ENCODE measurements around the gene PLEKHG4B.
"Not testable (repeated sequence)": the region's sequence is repeated elsewhere in the genome, so short reads cannot be mapped to it uniquely, and the experiment has no call there.

The PLEKHG4B gene, protein sequence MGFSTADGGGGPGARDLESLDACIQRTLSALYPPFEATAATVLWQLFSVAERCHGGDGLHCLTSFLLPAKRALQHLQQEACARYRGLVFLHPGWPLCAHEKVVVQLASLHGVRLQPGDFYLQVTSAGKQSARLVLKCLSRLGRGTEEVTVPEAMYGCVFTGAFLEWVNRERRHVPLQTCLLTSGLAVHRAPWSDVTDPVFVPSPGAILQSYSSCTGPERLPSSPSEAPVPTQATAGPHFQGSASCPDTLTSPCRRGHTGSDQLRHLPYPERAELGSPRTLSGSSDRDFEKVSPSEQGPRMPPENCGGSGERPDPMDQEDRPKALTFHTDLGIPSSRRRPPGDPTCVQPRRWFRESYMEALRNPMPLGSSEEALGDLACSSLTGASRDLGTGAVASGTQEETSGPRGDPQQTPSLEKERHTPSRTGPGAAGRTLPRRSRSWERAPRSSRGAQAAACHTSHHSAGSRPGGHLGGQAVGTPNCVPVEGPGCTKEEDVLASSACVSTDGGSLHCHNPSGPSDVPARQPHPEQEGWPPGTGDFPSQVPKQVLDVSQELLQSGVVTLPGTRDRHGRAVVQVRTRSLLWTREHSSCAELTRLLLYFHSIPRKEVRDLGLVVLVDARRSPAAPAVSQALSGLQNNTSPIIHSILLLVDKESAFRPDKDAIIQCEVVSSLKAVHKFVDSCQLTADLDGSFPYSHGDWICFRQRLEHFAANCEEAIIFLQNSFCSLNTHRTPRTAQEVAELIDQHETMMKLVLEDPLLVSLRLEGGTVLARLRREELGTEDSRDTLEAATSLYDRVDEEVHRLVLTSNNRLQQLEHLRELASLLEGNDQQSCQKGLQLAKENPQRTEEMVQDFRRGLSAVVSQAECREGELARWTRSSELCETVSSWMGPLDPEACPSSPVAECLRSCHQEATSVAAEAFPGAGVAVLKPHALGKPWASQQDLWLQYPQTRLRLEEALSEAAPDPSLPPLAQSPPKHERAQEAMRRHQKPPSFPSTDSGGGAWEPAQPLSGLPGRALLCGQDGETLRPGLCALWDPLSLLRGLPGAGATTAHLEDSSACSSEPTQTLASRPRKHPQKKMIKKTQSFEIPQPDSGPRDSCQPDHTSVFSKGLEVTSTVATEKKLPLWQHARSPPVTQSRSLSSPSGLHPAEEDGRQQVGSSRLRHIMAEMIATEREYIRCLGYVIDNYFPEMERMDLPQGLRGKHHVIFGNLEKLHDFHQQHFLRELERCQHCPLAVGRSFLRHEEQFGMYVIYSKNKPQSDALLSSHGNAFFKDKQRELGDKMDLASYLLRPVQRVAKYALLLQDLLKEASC (N-terminal part only)

DNA sequence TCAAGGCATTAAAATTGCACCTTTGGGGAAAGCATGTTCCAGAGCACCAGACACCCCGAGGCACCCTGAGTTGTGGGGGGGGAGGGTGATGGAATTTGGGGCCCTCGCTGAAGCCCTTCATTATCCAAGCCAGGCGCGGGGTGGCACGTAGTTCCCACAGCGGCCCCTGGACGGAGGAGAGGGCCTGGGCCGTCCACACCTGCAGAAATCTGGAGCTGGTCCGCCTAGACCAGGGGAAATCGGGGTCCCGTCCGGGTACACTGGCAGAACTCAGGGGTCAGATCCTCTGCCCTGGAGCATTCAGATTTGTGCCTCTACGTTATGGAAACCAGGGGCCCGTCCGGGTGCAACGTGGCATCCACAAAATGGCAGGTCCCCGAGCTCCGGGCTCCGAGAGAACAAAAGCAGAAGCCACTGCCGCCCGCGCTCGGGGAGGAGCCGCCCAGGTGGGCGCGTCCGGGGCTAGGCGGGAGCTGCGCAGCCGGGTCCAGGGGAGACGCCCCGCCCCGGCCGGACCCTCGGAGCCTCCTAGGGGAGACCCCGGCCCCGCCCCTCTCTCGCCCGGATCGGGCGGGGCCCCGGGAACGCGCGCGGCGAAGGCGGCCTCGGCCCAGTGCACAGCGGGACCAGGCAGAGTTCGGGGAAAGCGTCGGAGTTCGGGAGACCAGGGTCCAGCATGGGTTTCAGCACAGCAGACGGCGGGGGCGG lies at the start of gene PLEKHG4B:
TSS of gene PLEKHG4B (plus strand) at position 613 of the 708 bp plus-strand sequence. CDS start at position 677, 64 bp downstream.
- Mint-ChIP-seq H3K27me3 (ENCODE audit: low read depth) (peaks cover 46% of the 10 kb centered on the region), H3K27ac (no peak within 1 kb of the TSS), H3K9me3 (no peaks in the 10 kb centered on the region), H3K4me3 (peak within 1 kb of the TSS; percentile 19), H3K4me1 (ENCODE audit: low read depth) (no peaks in the 10 kb centered on the region), H3K36me3 (ENCODE audit: low read depth) (no peaks in the 10 kb centered on the region)
- no peak for DNase-seq (ENCODE audit: low spot score)

DNA sequence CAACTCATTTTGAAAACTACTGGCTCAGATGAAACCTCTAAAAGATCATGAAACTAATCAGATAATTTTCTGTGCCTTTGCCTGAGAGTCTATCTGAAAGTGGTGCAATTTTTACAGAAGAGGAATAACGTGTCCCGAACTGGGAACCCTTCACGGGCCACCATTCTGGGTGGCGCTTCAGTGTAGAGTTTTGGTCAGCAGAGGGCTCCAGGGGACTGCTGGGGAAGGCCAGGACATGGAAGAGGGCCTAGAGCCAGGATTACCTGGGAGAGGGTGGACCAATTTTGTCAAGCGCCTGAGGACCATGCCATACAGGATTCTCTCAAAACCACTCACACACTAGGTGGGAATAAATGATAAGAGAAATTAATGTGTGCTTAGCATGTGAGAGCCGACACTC lies 49.7 kb upstream of the PLEKHG4B start:
- Mint-ChIP-seq H3K4me3 (no peak overlapping the region), H3K27me3 (ENCODE audit: low read depth) (peaks cover 2% of the 10 kb centered on the region), H3K36me3 (ENCODE audit: low read depth) (no peaks in the 10 kb centered on the region), H3K27ac (no peak overlapping the region), H3K9me3 (no peaks in the 10 kb centered on the region), H3K4me1 (ENCODE audit: low read depth) (no peaks in the 10 kb centered on the region)
- DNase-seq (ENCODE audit: low spot score), result no peak

DNA sequence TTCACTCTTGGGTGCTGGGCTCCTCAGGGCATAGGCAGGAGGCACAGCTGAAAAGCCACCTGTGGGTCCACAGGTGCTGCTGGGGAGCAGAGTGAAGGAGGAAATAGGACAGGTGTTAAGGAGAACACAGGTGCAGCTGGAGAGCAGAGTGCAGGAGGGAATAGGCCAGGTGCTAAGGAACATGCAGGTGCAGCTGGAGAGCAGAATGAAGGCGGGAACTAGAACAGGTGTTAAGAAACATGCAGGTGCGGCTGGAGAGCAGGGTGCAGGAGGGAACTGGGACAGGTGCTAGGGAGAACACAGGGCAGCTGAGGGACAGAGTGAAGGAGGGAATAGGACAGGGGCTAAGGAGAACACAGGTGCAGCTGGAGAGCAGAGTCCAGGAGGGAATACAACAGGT lies 43.8 kb upstream of the PLEKHG4B start:
- Mint-ChIP-seq H3K4me1 (ENCODE audit: low read depth) (no peaks in the 10 kb centered on the region), H3K4me3 (no peak overlapping the region), H3K27me3 (ENCODE audit: low read depth) (peaks cover 13% of the 10 kb centered on the region), H3K9me3 (no peaks in the 10 kb centered on the region), H3K27ac (no peak overlapping the region), H3K36me3 (ENCODE audit: low read depth) (no peaks in the 10 kb centered on the region)
- DNase-seq (ENCODE audit: low spot score), result no peak

DNA sequence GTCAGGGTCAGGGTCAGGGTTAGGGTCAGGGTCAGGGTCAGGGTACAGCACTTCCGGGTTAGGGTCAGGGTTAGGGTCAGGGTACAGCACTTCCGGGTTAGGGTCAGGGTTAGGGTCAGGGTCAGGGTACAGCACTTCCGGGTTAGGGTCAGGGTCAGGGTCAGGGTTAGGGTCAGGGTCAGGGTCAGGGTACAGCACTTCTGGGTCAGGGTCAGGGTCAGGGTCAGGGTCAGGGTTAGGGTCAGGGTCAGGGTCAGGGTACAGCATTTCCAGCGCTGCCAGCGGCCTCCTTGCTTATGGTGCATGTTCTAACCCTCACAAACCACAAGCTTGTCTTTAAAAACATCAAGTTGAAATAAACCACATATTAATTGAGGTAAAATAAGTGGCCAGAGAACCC lies 42.4 kb upstream of the PLEKHG4B start:
- H3K9me3 Mint-ChIP-seq; H3K27ac Mint-ChIP-seq; H3K4me3 Mint-ChIP-seq; H3K36me3 Mint-ChIP-seq (ENCODE audit: low read depth); H3K4me1 Mint-ChIP-seq (ENCODE audit: low read depth); DNase-seq (ENCODE audit: low spot score): not testable (repeated sequence)
- H3K27me3 Mint-ChIP-seq (ENCODE audit: low read depth), result peaks cover 21% of the 10 kb centered on the region

DNA sequence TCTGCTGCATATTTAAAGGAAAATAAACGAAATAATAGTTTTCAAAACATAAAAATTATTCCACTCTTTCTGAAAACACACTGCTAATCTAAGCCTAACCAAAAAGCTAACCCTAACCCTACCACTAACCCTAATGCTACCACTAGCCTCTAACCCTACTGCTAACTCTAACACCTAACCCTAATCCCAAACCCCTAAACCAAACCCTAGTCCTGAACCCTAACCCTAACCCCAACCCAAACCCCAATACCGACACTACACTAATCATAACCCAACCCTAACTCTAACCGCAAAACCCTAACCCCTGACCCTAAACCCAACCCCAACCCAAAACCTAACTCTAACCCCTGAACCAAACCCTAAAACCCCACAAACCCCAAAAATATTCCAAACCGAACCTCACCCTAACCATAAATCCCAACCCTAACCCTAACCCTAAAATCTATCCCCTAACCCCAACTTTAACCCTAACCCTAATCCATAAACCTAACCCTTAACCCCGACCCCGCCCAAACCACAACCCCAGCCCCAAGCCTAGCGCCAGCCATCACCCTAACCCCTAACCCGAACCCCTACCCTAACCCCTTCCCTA lies 41.9 kb upstream of the PLEKHG4B start:
- no peaks in the 10 kb centered on the region for H3K36me3 Mint-ChIP-seq (ENCODE audit: low read depth)
- H3K9me3 Mint-ChIP-seq, result no peaks in the 10 kb centered on the region
- H3K27ac Mint-ChIP-seq, result no peak overlapping the region
- peaks cover 25% of the 10 kb centered on the region for H3K27me3 Mint-ChIP-seq (ENCODE audit: low read depth)
- DNase-seq (ENCODE audit: low spot score), result no peak
- H3K4me3 Mint-ChIP-seq, result no peak overlapping the region
- H3K4me1 Mint-ChIP-seq (ENCODE audit: low read depth), result no peaks in the 10 kb centered on the region

DNA sequence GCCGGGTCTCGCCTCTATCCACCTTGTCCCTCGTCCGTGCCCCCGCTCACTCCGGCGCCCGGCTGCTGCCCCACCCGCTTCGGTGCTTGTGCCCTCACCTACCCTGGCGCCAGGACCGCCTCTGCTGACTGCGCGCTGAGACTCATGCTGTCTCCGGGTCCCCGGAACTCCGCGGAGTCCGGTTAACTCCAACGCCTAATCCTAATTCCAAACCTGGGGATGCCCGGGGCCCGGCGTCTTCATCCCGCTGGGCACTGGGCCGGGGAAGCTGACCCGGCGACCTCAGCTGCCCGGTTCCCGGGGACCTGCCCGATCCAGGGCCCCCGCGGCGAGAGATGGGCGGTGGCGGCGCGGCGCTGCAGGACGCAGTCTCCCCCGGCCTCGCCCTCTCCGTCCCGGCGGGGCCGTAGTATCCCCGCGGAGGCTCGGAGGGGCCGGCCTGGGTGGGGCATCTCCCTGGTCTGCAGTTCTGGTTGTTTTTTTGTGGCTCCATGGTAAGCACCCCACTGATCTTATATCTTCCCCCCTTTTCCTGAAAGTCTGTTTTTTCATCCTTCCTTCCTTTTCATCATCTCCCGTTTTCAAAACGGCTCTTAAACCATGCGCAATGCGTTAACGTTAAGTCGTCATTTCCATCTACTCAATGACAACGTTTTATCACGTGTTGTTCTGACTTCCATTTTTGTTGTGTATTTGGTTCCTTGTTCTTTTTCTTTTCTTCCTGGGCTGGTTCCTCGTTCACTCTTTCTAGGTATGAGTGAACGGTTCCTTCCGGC lies 41.1 kb upstream of the PLEKHG4B start:
- peaks cover 32% of the 10 kb centered on the region for H3K27me3 Mint-ChIP-seq (ENCODE audit: low read depth)
- H3K4me3 Mint-ChIP-seq, result no peak overlapping the region
- H3K27ac Mint-ChIP-seq, result no peak overlapping the region
- no peak for DNase-seq (ENCODE audit: low spot score)
- H3K36me3 Mint-ChIP-seq (ENCODE audit: low read depth), result no peaks in the 10 kb centered on the region
- no peaks in the 10 kb centered on the region for H3K4me1 Mint-ChIP-seq (ENCODE audit: low read depth)
- no peaks in the 10 kb centered on the region for H3K9me3 Mint-ChIP-seq

DNA sequence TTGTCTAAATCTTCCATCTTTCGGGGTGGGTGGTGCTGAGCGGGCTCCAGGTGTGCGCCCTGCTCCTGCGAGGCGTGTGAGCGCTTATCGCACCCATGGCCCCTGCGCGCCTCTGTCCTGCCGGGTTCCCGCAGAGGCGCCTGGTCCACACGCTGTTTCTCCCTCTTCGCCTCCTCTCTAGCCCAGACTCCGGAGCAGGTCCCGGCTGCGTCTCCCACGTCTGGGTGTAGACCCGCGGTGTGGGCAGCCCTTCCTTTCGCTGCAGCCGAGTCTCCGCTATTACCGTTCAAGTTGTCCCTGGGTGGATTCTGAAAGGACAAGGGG lies 40.5 kb upstream of the PLEKHG4B start:
- Mint-ChIP-seq H3K36me3 (ENCODE audit: low read depth) (no peaks in the 10 kb centered on the region), H3K4me3 (no peak overlapping the region), H3K9me3 (no peaks in the 10 kb centered on the region), H3K4me1 (ENCODE audit: low read depth) (no peaks in the 10 kb centered on the region), H3K27me3 (ENCODE audit: low read depth) (peaks cover 31% of the 10 kb centered on the region), H3K27ac (no peak overlapping the region)
- DNase-seq (ENCODE audit: low spot score), result no peak

DNA sequence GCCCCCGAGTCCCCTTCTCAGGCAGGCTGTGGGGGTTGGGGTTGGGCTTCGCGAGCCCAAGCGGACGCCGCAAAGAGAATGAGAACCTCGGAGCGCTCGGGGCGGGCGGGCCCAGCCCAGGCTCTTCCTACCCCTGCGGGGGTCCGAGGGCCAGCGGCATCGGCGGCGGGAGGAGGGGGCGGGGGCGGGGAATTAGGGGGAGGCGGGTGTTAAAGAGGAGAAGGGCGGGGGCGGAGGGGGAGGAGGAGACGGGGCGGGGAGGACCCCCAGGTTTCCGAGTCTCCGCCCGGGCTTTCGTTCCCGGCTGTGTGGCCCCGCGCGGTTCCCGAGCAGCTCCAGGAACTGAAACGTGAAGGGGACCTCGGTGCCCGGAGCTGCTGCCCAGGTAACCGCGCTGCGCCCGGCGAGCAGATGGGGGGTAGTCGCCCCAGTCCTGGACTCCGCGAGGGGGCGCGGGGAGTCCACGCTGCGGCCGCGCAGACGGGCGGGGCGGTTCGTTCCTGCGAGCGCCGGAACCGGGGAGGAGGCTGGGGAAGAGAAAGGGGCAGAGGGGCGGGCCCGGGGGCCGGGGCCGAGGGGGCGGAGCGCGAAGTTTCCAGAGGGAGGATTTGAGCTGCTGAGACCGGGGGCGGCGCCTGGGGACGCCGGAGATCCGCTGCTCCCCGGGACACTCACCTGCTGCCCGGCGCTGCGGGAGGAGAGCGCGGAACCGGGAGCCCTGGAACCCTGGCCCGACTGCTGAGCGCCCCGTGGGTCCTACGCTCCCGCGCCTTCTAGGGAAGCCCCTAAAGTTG lies 38.4 kb upstream of the PLEKHG4B start:
- no peak overlapping the region for H3K27ac Mint-ChIP-seq
- peak overlapping the region; percentile 43 for H3K4me3 Mint-ChIP-seq
- no peaks in the 10 kb centered on the region for H3K9me3 Mint-ChIP-seq
- H3K4me1 Mint-ChIP-seq (ENCODE audit: low read depth), result no peaks in the 10 kb centered on the region
- H3K36me3 Mint-ChIP-seq (ENCODE audit: low read depth), result no peaks in the 10 kb centered on the region
- peak; percentile 25 for DNase-seq (ENCODE audit: low spot score)
- peaks cover 33% of the 10 kb centered on the region for H3K27me3 Mint-ChIP-seq (ENCODE audit: low read depth)

DNA sequence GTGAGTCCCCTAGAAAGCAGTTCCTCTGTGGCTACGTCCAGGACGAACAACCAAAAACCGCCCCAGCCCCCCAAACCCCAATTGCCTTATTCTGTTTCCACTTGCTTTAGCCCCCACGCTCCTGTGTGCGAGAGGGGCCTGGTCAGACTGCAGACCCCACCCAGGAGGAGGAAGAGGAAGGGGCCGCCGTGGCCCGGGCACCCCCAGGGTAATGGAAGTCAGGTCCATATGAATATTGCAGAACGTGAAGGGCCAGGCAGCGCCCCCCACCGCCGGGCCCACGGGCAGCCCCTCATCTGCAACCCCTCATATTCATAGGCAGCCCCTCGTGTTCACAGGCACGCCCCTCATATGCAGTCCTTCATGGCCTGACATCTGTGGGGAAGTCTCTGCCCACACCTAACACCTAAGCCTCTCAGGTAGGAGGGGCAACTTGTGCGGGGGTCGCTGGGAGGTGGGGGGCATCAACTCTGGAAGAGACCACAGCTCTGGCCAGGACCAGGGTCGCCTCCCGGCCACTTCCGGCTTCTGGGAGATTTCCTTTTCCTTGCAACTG lies 37.7 kb upstream of the PLEKHG4B start:
- Mint-ChIP-seq H3K9me3 (no peaks in the 10 kb centered on the region), H3K36me3 (ENCODE audit: low read depth) (no peaks in the 10 kb centered on the region), H3K27ac (no peak overlapping the region), H3K4me3 (peak overlapping the region; percentile 43), H3K27me3 (ENCODE audit: low read depth) (peaks cover 33% of the 10 kb centered on the region), H3K4me1 (ENCODE audit: low read depth) (no peaks in the 10 kb centered on the region)
- no peak for DNase-seq (ENCODE audit: low spot score)

DNA sequence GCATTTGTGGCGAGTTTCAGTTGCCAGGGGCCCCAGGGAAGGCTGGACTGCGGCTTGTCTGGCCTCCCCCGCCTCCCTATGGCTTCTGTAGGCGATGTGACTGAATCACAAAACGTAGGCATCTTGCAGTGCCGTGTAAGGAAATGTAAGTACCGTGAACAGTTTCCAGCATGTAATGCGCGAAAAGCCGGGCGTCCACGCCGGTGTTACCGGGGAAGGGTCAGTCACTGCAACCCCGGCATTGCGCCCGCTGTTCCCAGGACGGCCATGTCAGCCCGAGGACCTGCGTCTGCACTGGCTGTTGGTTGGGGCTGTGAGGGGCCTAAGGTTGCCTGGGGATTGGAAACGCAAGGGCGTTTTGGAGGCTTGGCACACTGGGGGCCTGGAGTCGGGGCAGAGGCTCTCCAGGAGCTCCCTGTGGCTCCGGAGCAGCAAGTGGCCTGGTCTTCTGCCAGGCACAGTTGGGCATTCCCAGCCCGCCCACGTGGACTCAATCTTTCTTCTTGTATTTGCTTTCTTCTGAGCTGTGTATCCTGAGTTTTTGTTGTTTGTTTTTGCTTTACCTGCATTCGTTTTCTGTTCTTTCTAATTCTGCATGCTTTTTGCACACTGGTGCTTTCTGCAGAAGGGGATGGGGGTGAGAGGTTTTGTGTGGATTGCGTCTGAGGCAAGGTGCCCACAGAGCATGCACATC lies 36.9 kb upstream of the PLEKHG4B start:
- peaks cover 33% of the 10 kb centered on the region for H3K27me3 Mint-ChIP-seq (ENCODE audit: low read depth)
- DNase-seq (ENCODE audit: low spot score), result no peak
- H3K4me1 Mint-ChIP-seq (ENCODE audit: low read depth), result no peaks in the 10 kb centered on the region
- peak overlapping the region; percentile 4 for H3K4me3 Mint-ChIP-seq
- H3K36me3 Mint-ChIP-seq (ENCODE audit: low read depth), result no peaks in the 10 kb centered on the region
- H3K9me3 Mint-ChIP-seq, result no peaks in the 10 kb centered on the region
- H3K27ac Mint-ChIP-seq, result no peak overlapping the region

DNA sequence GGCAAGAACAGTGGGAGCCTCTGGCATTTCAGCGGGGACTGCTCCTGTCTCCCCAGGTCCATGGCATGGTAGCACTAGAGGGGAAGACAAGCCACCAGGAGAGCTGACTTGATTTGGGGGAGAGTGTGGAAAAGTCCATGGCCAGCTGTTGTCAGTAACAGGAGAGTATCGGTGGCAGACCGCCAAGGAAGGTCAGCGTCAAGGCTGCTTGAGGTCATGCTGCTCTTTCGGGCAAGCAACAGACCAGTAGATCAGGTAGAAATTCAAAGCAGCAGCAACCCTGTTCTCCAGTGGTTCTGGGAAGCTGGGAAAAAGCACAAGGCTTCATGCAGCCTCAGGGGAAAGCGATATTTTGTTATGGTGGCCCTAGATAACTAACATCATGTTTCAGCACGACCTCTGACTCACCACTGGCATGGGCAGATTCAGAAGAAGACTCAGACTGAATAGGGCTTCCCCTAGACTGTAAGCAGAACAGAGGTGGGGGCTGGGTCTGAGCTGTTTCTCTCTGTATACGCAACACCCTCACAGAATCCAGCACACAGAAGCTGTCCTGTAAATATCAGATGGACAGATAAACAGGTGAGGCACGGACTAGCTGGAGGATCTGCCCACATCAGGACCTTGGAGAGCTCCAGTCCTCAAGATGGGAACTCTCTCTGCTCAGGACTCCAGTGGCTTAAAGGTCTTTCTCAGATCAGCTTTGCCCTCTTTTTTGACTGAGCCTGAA lies 35.2 kb upstream of the PLEKHG4B start:
- Mint-ChIP-seq H3K4me3 (no peak overlapping the region), H3K4me1 (ENCODE audit: low read depth) (no peaks in the 10 kb centered on the region), H3K27me3 (ENCODE audit: low read depth) (peaks cover 33% of the 10 kb centered on the region), H3K36me3 (ENCODE audit: low read depth) (no peaks in the 10 kb centered on the region), H3K27ac (no peak overlapping the region), H3K9me3 (no peaks in the 10 kb centered on the region)
- no peak for DNase-seq (ENCODE audit: low spot score)
